GM23248 (cell line): Measurements from ENCODE around the gene USH1G. TPM values are rescaled to one million over a fixed set of nuclear protein-coding genes. Genes with fewer than 3 reads are reported as not detected.

Experiments
- DNase-seq: peaks from one replicate; pipeline ENCODE4 v3.0.0-alpha.2; 2015
- H2AFZ ChIP-seq: fragments of 200-600 bp; sonication (generic); 2 replicates; pipeline ENCODE4 v1.6.1; 2016; ENCODE audit warnings: antibody characterized with exemption
- H3F3A ChIP-seq: fragments of 200-600 bp; sonication (generic); 2 replicates; pipeline ENCODE4 v1.6.1; 2016; ENCODE audit warnings: mild to moderate bottlenecking, antibody characterized with exemption, mixed run types; ENCODE audit not compliant: insufficient read depth
- H3K27ac ChIP-seq: fragments of 200-600 bp; sonication (generic); 2 replicates; pipeline ENCODE4 v1.5.1; 2016; ENCODE audit warnings: mild to moderate bottlenecking
- H3K27me3 ChIP-seq: fragments of 200-600 bp; sonication (generic); replicated peaks from 2 replicates; pipeline ENCODE4 v1.6.1; 2016; ENCODE audit warnings: mild to moderate bottlenecking; ENCODE audit not compliant: insufficient read depth
- H3K36me3 ChIP-seq: fragments of 200-600 bp; sonication (generic); 2 replicates; pipeline ENCODE4 v1.6.1; 2016; ENCODE audit warnings: low read depth, mild to moderate bottlenecking
- H3K4me1 ChIP-seq: fragments of 200-600 bp; sonication (generic); 2 replicates; pipeline ENCODE4 v1.6.1; 2016; ENCODE audit warnings: mild to moderate bottlenecking; ENCODE audit not compliant: insufficient read depth
- H3K4me2 ChIP-seq: fragments of 200-600 bp; sonication (generic); one replicate; pipeline ENCODE4 v1.6.1; 2016; ENCODE audit warnings: mild to moderate bottlenecking; ENCODE audit not compliant: unreplicated experiment
- H3K4me3 ChIP-seq: fragments of 200-600 bp; sonication (generic); 2 replicates; pipeline ENCODE4 v1.5.1; 2016; ENCODE audit warnings: mild to moderate bottlenecking
- H3K79me2 ChIP-seq: fragments of 200-600 bp; sonication (generic); 2 replicates; pipeline ENCODE4 v1.6.1; 2016; ENCODE audit warnings: mild to moderate bottlenecking; ENCODE audit not compliant: insufficient read depth
- H3K9ac ChIP-seq: fragments of 200-600 bp; sonication (generic); 2 replicates; pipeline ENCODE4 v1.6.1; 2016; ENCODE audit warnings: mild to moderate bottlenecking
- H3K9me2 ChIP-seq: fragments of 200-600 bp; sonication (generic); 2 replicates; pipeline ENCODE4 v1.6.1; 2016; ENCODE audit warnings: mixed run types, mild to moderate bottlenecking, moderate library complexity; ENCODE audit not compliant: insufficient read depth
- H3K9me3 ChIP-seq: fragments of 200-600 bp; sonication (generic); one replicate; pipeline ENCODE4 v1.6.1; 2017; ENCODE audit warnings: low read depth
- H4K20me1 ChIP-seq: fragments of 200-600 bp; sonication (generic); 2 replicates; pipeline ENCODE4 v1.6.0; 2016; ENCODE audit not compliant: insufficient read depth
- EZH2 ChIP-seq: fragments of 200-600 bp; sonication (generic); IDR thresholded peaks from 2 replicates; pipeline ENCODE4 v1.6.1; 2018; ENCODE audit warnings: antibody characterized with exemption, mild to moderate bottlenecking; ENCODE audit not compliant: insufficient read depth, poor library complexity, severe bottlenecking
- EZH2phosphoT487 ChIP-seq: fragments of 200-600 bp; sonication (generic); IDR thresholded peaks from 2 replicates; pipeline ENCODE4 v1.6.1; 2018; ENCODE audit warnings: antibody characterized with exemption, moderate library complexity, mild to moderate bottlenecking, low read depth; ENCODE audit not compliant: insufficient read depth
- WGBS, 2 experiments: methylation state at CpG; one replicate each; pipeline ENCODE4 v1.1.6; 2015 to 2017; ENCODE audit warnings: low lambda C conversion rate in 2 of 2, low coverage in 1 of 2; ENCODE audit errors: missing lambda C conversion rate in 2 of 2; 5-methylcytosine and 5-hydroxymethylcytosine counted together
- in situ Hi-C: fragments of 300-500 bp; cut with MboI; formaldehyde crosslinking; loops from 2 replicates; pipeline ENCODE4 v1.15.0; 2020
- polyA plus RNA-seq: library from polyadenylated mRNA; unstranded; fragments of >200 nt; fragmentation: Nextera tagmentation; extraction: Ambion mirVana; gene quantifications from 2 replicates; pipeline ENCODE4 v1.2.1, GENCODE V29; 2016
- total RNA-seq: library from RNA; depleted of rRNA; stranded (reverse); fragments of >200 nt; shearing (Covaris generic); gene quantifications from 2 replicates; pipeline ENCODE4 v1.2.3, GENCODE V29; 2014

USH1G gene
- total and polyA plus RNA-seq, 2 experiments from 2014 or later, result not detected

DNA sequence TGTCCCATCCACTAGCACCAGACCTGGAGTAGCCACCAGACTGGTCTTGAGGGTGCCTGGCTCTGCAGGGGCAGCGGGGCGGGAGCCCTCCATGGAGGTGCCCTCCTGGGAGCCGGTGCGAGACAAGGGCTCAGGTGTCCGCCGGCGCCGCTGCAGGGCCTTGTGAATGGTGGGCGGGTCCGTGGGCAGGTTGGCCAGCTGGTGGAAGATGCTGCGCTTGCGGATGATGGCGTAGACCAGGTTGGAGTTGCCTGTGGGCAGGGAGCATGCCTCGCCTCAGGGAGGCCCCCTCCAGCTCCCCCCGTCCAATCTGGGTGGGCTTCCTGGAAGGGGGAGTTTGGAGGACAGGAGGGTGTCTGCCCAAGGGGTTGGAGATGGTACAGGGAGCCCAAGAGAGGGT is 31.1 kb upstream of the USH1G start:
- WGBS, 2 experiments, result 71 to 76% methylated on average over 15 of the region's 15 CpGs
- Histone ChIP-seq H3K9ac (no peak overlapping the region), H3K4me2 (no peak overlapping the region), H3K79me2 (no peaks in the 10 kb centered on the region), H3F3A (no peaks in the 10 kb centered on the region), H4K20me1 (no peaks in the 10 kb centered on the region), H3K4me3 (no peak overlapping the region), H3K9me2 (no peaks in the 10 kb centered on the region), H3K9me3 (no peaks in the 10 kb centered on the region), H3K27ac (no peak overlapping the region), H2AFZ (no peak overlapping the region), H3K4me1 (no peaks in the 10 kb centered on the region), H3K36me3 (no peaks in the 10 kb centered on the region), H3K27me3 (peaks cover 4% of the 10 kb centered on the region; the same call in 1 of the 2 replicates)
- TF ChIP-seq EZH2phosphoT487 (no peak), EZH2 (no peak)
- no peak for DNase-seq
- in situ Hi-C loops, result no loop called here

DNA sequence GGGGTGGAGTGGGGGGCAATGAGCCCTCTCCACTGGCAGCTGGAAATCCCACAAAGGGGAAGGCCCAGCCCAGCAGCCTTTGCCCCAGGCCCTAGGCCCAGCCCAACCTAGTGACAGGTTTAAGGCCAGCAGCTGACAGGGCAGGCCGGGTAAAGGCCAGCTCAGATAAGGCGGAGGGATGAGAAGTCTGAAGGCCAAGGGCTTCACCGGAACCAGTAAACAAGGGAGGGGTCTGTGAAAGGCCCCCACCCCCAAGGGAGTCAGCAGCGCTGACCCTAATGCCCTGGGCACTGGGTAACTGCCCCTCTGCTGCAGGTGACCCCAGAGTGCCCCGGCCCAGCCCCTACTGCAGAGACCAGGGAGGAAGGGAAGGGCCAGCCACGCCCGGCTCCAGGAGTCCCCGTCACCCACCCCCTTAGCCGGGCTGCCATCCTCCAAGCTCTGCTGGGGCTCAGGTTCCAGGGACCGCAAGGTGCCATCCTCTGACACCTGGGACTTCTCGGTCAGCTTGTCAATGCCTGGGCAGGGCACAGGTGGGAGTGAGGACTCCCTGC is 30.2 kb upstream of the USH1G start:
- TF ChIP-seq EZH2 (no peak), EZH2phosphoT487 (no peak)
- Histone ChIP-seq H3K79me2 (no peaks in the 10 kb centered on the region), H3F3A (no peaks in the 10 kb centered on the region), H3K36me3 (no peaks in the 10 kb centered on the region), H3K4me1 (no peaks in the 10 kb centered on the region), H3K4me2 (no peak overlapping the region), H3K9ac (no peak overlapping the region), H3K27ac (no peak overlapping the region), H2AFZ (no peak overlapping the region), H3K9me3 (no peaks in the 10 kb centered on the region), H4K20me1 (no peaks in the 10 kb centered on the region), H3K4me3 (no peak overlapping the region), H3K27me3 (peaks cover 12% of the 10 kb centered on the region; the same call in 1 of the 2 replicates), H3K9me2 (no peaks in the 10 kb centered on the region)
- no peak for DNase-seq
- WGBS, 2 experiments, result 80 to 84% methylated on average over 10 of the region's 11 CpGs
- in situ Hi-C loops, result no loop called here

DNA sequence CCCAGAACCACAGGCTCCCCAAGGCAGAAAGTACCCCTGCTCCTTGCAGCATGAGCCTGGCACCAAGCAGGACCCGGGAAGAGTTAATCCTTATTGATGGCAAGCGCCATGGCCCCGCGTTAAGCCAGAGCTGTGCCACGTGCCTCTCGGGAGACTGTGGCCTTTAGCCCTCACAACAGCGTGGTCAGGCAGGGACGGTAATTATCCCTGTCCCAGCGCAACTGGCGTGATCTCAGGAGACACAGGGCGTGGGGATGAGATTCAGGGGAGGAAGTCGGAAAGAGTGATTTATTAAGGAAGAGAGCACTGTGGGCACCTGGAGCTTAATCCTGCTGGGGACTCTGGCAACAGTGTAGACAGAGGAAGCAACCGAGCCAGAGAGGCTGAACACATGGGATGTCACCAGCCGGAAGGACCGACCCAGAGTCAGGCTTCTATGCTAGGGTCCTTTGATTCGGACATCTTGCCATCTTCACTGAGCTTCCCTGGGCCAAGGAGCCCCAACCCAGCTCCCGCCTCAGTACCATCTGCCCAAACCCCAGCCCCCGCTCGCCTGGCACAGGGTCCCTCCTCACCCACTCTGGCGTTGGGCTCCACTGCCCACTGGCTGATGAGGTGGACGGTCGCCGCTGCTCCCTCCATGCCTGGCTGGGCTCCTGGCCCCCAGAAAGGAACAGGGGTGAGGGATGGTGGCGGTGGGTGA is 29.5 kb upstream of the USH1G start:
- Histone ChIP-seq H4K20me1 (no peaks in the 10 kb centered on the region), H3K9me2 (no peaks in the 10 kb centered on the region), H3K9ac (no peak overlapping the region), H3F3A (no peaks in the 10 kb centered on the region), H3K79me2 (no peaks in the 10 kb centered on the region), H3K27me3 (peaks cover 12% of the 10 kb centered on the region; the same call in 1 of the 2 replicates), H3K27ac (no peak overlapping the region), H3K9me3 (no peaks in the 10 kb centered on the region), H3K4me1 (no peaks in the 10 kb centered on the region), H2AFZ (no peak overlapping the region), H3K4me3 (no peak overlapping the region), H3K36me3 (no peaks in the 10 kb centered on the region), H3K4me2 (no peak overlapping the region)
- DNase-seq, result no peak
- 47 to 49% methylated on average over 24 of the region's 24 CpGs for WGBS, 2 experiments
- TF ChIP-seq EZH2phosphoT487 (no peak), EZH2 (no peak)
- in situ Hi-C loops, result no loop called here

DNA sequence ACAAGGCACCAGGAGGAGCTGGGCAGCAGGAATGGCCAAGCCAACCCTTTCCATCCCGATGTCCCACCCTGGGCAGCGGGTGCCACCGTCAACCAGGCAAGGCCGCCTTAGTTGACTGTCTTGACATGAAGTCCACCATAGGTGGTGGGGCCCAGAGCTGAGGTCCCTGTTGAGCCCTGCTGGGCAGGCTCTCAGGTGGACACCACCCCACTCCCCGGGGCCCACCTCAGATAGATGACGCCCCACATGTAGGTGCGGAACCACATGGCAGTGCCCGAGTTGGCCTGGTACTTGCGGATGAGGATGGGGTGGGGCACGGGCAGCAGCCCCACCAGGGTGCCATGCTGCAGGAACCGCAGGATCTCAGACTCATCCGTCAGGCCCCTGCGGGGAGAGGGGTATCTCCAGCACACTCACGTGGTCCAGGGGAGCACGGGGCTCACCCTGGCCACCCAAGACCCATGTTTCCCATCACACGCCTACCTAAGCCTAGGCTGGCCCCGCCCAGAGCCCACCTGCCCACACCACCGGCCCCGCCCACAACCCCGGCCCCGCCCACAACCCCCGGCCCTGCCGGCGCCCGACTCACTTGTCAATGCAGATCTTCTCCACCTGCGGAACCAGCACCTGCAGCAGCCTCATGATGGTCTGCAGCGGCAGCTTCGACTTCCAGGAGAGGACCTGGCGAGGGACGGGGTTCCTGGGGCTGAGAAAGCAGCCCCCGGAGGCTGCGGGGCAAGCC is 28.8 kb upstream of the USH1G start:
- in situ Hi-C loops, result no loop called here
- Histone ChIP-seq H3K27ac (no peak overlapping the region), H2AFZ (no peak overlapping the region), H3K4me1 (no peaks in the 10 kb centered on the region), H4K20me1 (no peaks in the 10 kb centered on the region), H3K4me3 (no peak overlapping the region), H3K9me3 (no peaks in the 10 kb centered on the region), H3K27me3 (peaks cover 12% of the 10 kb centered on the region; the same call in 1 of the 2 replicates), H3K9ac (no peak overlapping the region), H3K9me2 (no peaks in the 10 kb centered on the region), H3F3A (no peaks in the 10 kb centered on the region), H3K4me2 (no peak overlapping the region), H3K36me3 (no peaks in the 10 kb centered on the region), H3K79me2 (no peaks in the 10 kb centered on the region)
- WGBS, 2 experiments, result 55 to 79% methylated on average over 16 to 32 of the region's 32 CpGs
- DNase-seq, result no peak
- TF ChIP-seq EZH2, result no peak
- TF ChIP-seq EZH2phosphoT487, result no peak
